Endothelial cell of umbilical vein (primary cell): ENCODE measurements around the gene NANS. TPM values are rescaled to one million over a fixed set of nuclear protein-coding genes. Genes with fewer than 3 reads are reported as not detected.
A peak's percentile ranks its signal among the peaks of the same experiment; 100 is the strongest.

Experiments
- BruUV-seq: library from RNA; stranded (reverse); fragments of 400-500 nt; replicated peaks from 2 replicates; lab custom pipeline; 2021; lab: Mats Ljungman, UMichigan
- CTCF ChIA-PET: fragments of 300-600, 350-600 bp; sonication (Branson Sonifier 250); formaldehyde crosslinking; loops from one replicate; lab custom pipeline; 2021; ENCODE audit warnings: antibody characterized with exemption, inconsistent platforms; lab: Charles Lee
- POLR2A ChIA-PET: fragments of 300-600, 350-600 bp; sonication (Branson Sonifier 250); formaldehyde crosslinking; loops from one replicate; lab custom pipeline; 2021; ENCODE audit warnings: antibody characterized with exemption, inconsistent platforms; lab: Charles Lee
- DNase-seq: peaks from one replicate; pipeline ENCODE4 v3.0.0-alpha.2; 2011; ENCODE audit warnings: low read depth, low spot score
- FAIRE-seq: peaks from 2 replicates; lab custom pipeline; 2011; peaks lifted over from hg19 to GRCh38; lab: Jason Lieb, UNC
- H2AFZ ChIP-seq: 2 replicates; pipeline ENCODE4 v1.6.0; 2012; ENCODE audit warnings: low read depth, low read length, control low read depth, inconsistent platforms
- H3K27ac ChIP-seq: 2 replicates; pipeline ENCODE4 v1.5.1; 2011; ENCODE audit warnings: low read depth, mild to moderate bottlenecking, control low read depth, low read length, moderate library complexity; ENCODE audit not compliant: insufficient read depth
- H3K27me3 ChIP-seq, 2 experiments: 2 replicates each; pipeline versions ENCODE4 v1.6.0 to v1.6.1; 2011; ENCODE audit warnings: low read length in 2 of 2, mixed read lengths in 1 of 2; ENCODE audit not compliant: control insufficient read depth in 2 of 2, insufficient read depth in 2 of 2
- H3K36me3 ChIP-seq, 2 experiments: 2 replicates in 1 of 2; 3 replicates in 1 of 2; pipeline ENCODE4 v1.5.1; 2011; ENCODE audit warnings: low read length in 2 of 2, mild to moderate bottlenecking in 1 of 2, moderate library complexity in 1 of 2; ENCODE audit not compliant: control insufficient read depth in 2 of 2, insufficient read depth in 2 of 2; ENCODE audit errors: extremely low read depth in 1 of 2
- H3K4me1 ChIP-seq: 3 replicates; pipeline ENCODE4 v1.5.1; 2011; ENCODE audit warnings: mild to moderate bottlenecking, low read length; ENCODE audit not compliant: control insufficient read depth, insufficient read depth; ENCODE audit errors: extremely low read depth
- H3K4me2 ChIP-seq: 2 replicates; pipeline ENCODE4 v1.6.1; 2011; ENCODE audit warnings: low read length, control low read depth, mixed read lengths; ENCODE audit not compliant: insufficient read depth
- H3K4me3 ChIP-seq, 3 experiments: fragments of 200-600 bp in 1 of 3; sonication (generic), shearing (Covaris generic) in 1 of 3; replicated peaks in 1 of 3; 2 replicates each; pipeline ENCODE4 v1.5.1; 2011 to 2016; ENCODE audit warnings: control low read depth in 3 of 3, low read length in 3 of 3, mild to moderate bottlenecking in 2 of 3, inconsistent platforms in 1 of 3, low read depth in 1 of 3, moderate library complexity in 1 of 3; ENCODE audit not compliant: insufficient read depth in 1 of 3
- H3K79me2 ChIP-seq: 2 replicates; pipeline ENCODE4 v1.6.0; 2012; ENCODE audit warnings: low read length, inconsistent platforms; ENCODE audit not compliant: control insufficient read depth, insufficient read depth
- H3K9ac ChIP-seq: replicated peaks from 2 replicates; pipeline ENCODE3; 2011; ENCODE audit warnings: low read length, control low read depth; ENCODE audit not compliant: insufficient read depth; ENCODE audit errors: extremely low read depth
- H3K9me1 ChIP-seq: replicated peaks from 3 replicates; pipeline ENCODE4 v1.6.0; 2011; ENCODE audit warnings: mild to moderate bottlenecking, low read length; ENCODE audit not compliant: control insufficient read depth, insufficient read depth; ENCODE audit errors: extremely low read depth
- H3K9me3 ChIP-seq: replicated peaks from 2 replicates; pipeline ENCODE4 v1.5.1; 2012; ENCODE audit warnings: low read length, inconsistent platforms; ENCODE audit not compliant: control insufficient read depth, insufficient read depth
- H4K20me1 ChIP-seq: replicated peaks from 2 replicates; pipeline ENCODE3; 2011; ENCODE audit warnings: mild to moderate bottlenecking, low read length; ENCODE audit not compliant: control insufficient read depth, insufficient read depth; ENCODE audit errors: extremely low read depth
- JUN ChIP-seq: IDR thresholded peaks from 2 replicates; pipeline ENCODE4 v1.6.1; 2011; ENCODE audit warnings: borderline replicate concordance, low read depth; ENCODE audit not compliant: insufficient read length, insufficient read depth
- MYC ChIP-seq: IDR thresholded peaks from one replicate; pipeline ENCODE4 v1.6.1; 2011; ENCODE audit warnings: mild to moderate bottlenecking, low read depth, low read length
- dilution Hi-C: fragments of 300-500 bp; cut with MboI; formaldehyde crosslinking; loops from one replicate; pipeline ENCODE4 v1.15.0; 2019; ENCODE audit warnings: low sequenced_read_pairs; ENCODE audit not compliant: extremely low pct_ligation_motif_present
- intact Hi-C: fragments of 100-400 bp; cut with micrococcal nuclease; formaldehyde crosslinking; loops from one replicate; pipeline ENCODE4 v1.10.0; 2022
- polyA plus RNA-seq, 4 experiments: library from polyadenylated mRNA; depleted of rRNA in 3 of 4; stranded (reverse) in 3 of 4; unstranded in 1 of 4; fragments of >200 nt; gene quantifications; 2 replicates each; pipeline versions ENCODE4 v1.2.1 to v1.2.3, GENCODE V29; 2011 to 2012; ENCODE audit warnings: missing spikeins in 1 of 4
- total RNA-seq: library from RNA; stranded (reverse); gene quantifications from 2 replicates; pipeline ENCODE4 v1.2.3, GENCODE V29; 2021

The NANS gene
- total and polyA plus RNA-seq, 2 donors (not counting 3 experiments of a cell fraction or from before 2014, with no cell fraction given) = 85.1 to 108 TPM

GRCh38 chr9:98007251-98007928 lies 49.1 kb upstream of the NANS start:
- ChIA-PET POLR2A (interaction anchor here (0.6 kb wide), 1 partner anchor 83 kb away, joined by 3 read pairs; no protein-coding TSS in a partner anchor), CTCF (interaction anchor here (1.3 to 5.3 kb wide), 4 partner anchors 10 to 27 kb away, joined by 3 to 30 read pairs (median 6); no protein-coding TSS in a partner anchor)
- H3K36me3 ChIP-seq = peaks cover 10 to 30% of the 10 kb centered on the region in 2 experiments

GRCh38 chr9:98008764-98009163 lies 47.8 kb upstream of the NANS start:
- no peaks in the 10 kb centered on the region for H3K27me3 ChIP-seq
- peaks cover 56% of the 10 kb centered on the region for H3K79me2 ChIP-seq

More at GRCh38 chr9:98007251-98007928, 49.1 kb upstream of the NANS start:
- BruUV-seq = no TSS peak
- H4K20me1 ChIP-seq = no peaks in the 10 kb centered on the region
- H3K9ac ChIP-seq = no peak overlapping the region
- H3K27me3 ChIP-seq = no peaks in the 10 kb centered on the region
- H2AFZ ChIP-seq = no peak overlapping the region
- no peaks in the 10 kb centered on the region for H3K9me3 ChIP-seq
- dilution Hi-C loops = no loop called here
- H3K4me3 ChIP-seq = no peak overlapping the region
- FAIRE-seq = no peak
- intact Hi-C loops = no loop called here
- no peaks in the 10 kb centered on the region for H3K9me1 ChIP-seq
- H3K4me1 ChIP-seq = peaks cover 42% of the 10 kb centered on the region
- no peak overlapping the region for H3K4me2 ChIP-seq
- no peak for DNase-seq
- TF ChIP-seq JUN (peak; percentile 65), MYC (no peak)
- H3K27ac ChIP-seq = peak overlapping the region; percentile 2
- peaks cover 70% of the 10 kb centered on the region for H3K79me2 ChIP-seq

More at GRCh38 chr9:98008764-98009163, 47.8 kb upstream of the NANS start:
- POLR2A ChIA-PET = no interaction called here
- no peak for DNase-seq
- TF ChIP-seq JUN = no peak
- peaks cover 15 to 24% of the 10 kb centered on the region in 2 experiments for H3K36me3 ChIP-seq
- no peaks in the 10 kb centered on the region for H3K9me1 ChIP-seq
- no peaks in the 10 kb centered on the region for H4K20me1 ChIP-seq
- no peak for FAIRE-seq
- no peak overlapping the region for H3K27ac ChIP-seq
- no peak overlapping the region for H3K4me2 ChIP-seq
- H3K9me3 ChIP-seq = no peaks in the 10 kb centered on the region
- dilution Hi-C loops = no loop called here
- intact Hi-C loops = no loop called here
- BruUV-seq = no TSS peak
- H3K4me3 ChIP-seq = no peak overlapping the region
- no peak overlapping the region for H2AFZ ChIP-seq
- H3K4me1 ChIP-seq = peaks cover 42% of the 10 kb centered on the region
- CTCF ChIA-PET = interaction anchor here (0.8 kb wide), 1 partner anchor 15 kb away, joined by 3 read pairs; no protein-coding TSS in a partner anchor
- H3K9ac ChIP-seq = no peak overlapping the region
